ENCODE data around the gene MOV10L1.
"Not testable (repeated sequence)": the region's sequence is repeated elsewhere in the genome, so short reads cannot be mapped to it uniquely, and the experiment has no call there.

MOV10L1 gene

DNA sequence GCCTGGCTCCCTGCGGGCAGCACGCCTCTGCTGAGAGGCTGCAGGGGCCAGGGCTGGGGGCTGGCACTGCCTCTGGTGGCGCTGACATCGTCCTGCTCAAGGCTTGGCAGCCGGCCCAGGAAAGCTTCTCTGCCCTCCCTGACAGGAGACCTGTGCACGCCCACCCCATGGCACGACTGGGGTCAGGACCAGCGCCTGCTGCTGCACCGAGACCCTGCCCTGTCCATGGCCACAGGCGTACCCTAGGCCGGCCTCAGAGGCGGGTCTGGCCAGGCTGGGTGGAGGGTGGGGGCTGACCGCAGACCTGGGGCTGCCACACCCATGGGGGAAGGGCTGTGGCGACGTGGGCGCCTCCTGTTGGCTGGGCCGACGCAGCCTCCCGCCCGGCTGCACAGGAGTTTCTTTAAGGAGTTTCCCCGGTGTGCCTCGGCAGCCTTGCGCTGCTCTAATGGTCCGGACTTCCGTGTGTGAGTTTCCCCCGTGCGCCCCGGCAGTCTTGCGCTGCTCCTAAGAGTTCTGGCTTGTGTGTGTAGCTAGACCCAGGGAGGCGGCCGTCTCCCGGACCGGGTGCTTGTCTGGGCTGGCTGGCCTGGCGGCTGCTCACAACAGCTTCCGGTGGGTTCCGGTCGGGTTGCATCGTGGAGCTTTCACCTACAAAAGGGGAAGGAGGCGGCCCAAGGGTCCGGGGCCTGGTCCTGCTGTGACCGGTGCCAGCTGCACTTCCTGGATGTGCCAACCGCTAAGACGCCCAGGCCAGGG, 100.6 kb downstream of the MOV10L1 start:
- DNase-seq: peak; percentile 53

DNA sequence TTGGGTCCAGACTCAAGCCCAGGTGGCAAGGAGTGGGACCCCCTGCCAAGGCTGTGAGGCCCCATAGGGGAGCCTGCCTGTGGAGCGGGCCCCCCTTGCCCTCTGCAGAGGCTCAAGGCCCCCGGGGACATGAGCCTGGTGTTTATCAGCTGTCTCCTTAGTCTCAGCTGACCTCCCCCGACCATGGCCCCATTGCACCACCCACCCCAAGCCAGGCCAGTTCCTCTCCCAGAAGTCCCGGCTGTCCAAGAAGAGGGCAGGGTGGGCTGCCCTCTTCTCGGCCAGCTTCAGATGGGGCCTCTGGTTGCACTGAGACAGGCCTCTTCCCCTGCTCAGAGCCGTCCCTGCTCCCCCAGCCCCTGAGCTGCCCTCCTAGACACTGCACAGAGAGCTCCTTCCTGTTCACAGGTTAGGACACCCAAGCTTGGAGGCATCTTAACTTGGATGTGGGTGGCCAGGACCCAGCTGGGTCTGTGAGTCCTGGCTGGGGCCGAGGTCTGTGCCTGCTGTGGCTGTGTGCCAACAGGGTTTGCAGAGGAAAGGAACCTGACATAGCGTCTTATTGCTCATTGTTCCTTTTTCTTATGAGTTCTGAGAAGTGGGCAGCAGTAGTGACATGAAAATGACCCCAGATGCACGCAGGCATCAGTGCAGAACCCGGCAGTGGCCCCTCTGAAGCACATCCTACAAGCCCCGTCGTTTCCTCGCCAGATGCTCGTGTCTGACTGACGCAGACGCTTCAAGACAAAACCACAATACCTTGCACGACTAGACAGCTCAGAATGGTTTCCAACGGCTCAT, 101.3 kb downstream of the MOV10L1 start:
- peak; percentile 52 for DNase-seq

- DNase-seq: no peak
Observed at GRCh38 chr22:50192436-50193204, 102.8 kb downstream of the MOV10L1 start.

DNA sequence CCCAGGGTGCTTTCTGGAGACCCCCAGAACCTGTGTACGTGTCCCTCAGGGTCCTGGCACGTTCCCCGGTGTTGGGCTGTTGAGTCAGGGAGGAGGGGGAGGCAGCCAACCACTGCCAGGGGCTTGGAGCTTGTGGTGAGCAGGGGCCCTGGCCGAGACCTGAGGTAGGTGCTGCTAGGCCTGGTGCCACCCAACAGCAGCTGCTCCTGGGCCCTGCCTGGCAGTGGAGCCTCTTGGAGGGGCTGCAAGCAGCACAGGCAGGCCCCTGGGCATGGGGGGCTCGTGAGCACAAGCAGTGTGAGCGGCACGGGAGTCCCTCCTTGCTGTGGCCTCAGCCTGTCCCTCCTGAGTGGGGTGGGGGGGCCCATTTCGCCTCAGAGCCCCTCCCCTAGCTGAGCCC, 103.8 kb downstream of the MOV10L1 start:
- DNase-seq: no peak

GRCh38 chr22:50194037-50194805, 104.4 kb downstream of the MOV10L1 start:
- DNase-seq: no peak

GRCh38 chr22:50196256-50196655, 106.5 kb downstream of the MOV10L1 start:
- DNase-seq: no peak

GRCh38 chr22:50197000-50197800, 107.4 kb downstream of the MOV10L1 start:
- DNase-seq: no peak

DNA sequence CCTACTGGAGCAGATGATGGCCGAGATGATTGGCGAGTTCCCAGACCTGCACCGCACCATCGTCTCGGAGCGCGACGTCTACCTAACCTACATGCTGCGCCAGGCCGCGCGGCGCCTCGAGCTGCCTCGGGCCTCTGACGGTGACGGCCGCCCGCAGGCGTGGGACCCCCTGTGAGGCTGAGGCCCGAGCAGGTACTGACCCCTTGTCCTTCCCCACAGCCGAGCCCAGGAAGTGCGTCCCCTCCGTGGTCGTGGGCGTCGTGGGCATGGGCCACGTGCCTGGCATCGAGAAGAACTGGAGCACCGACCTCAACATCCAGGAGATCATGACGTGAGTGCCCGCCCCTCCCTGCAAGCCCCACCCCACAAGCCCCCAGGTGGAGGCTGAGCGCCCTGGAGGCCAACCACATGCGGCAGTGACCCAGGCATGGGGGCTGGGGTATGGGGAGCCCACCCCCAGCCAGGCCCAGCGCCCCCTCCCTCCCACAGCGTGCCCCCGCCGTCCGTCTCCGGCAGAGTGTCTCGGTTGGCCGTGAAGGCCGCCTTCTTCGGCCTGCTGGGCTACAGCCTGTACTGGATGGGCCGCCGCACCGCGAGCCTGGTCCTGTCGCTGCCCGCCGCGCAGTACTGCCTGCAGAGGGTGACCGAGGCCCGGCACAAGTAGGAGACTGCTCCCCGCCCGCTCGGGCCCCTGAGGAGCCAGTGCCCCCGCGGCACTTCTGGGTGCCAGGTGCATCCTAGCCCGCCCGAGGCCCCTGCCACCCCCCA, 108.2 kb downstream of the MOV10L1 start:
- DNase-seq: no peak

GRCh38 chr22:50198624-50199017, 108.8 kb downstream of the MOV10L1 start:
- DNase-seq: no peak

DNA sequence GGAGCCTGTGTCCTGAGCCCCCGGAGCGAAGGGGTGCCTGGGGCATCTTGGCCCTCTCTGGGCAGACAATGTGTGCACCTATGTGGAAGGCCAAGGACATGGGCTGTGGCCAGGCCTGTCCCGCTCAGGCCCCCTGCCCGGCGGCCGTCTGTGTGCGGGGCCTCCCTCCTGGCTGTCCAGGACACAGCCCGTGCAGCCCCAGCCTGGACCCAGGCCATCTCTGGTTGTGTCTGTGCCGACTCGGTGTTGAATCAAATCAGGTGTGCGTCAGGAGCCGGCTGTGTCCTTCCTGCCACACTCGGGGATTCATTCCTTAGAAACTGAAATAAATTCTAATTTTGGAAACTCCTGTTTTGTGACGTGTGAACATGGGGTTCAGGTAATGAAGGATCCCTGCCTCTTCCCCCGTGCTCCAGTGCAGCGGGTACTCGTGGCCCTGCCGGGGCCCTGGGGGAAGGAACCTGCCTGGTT, 109.5 kb downstream of the MOV10L1 start:
- no peak for DNase-seq

DNA sequence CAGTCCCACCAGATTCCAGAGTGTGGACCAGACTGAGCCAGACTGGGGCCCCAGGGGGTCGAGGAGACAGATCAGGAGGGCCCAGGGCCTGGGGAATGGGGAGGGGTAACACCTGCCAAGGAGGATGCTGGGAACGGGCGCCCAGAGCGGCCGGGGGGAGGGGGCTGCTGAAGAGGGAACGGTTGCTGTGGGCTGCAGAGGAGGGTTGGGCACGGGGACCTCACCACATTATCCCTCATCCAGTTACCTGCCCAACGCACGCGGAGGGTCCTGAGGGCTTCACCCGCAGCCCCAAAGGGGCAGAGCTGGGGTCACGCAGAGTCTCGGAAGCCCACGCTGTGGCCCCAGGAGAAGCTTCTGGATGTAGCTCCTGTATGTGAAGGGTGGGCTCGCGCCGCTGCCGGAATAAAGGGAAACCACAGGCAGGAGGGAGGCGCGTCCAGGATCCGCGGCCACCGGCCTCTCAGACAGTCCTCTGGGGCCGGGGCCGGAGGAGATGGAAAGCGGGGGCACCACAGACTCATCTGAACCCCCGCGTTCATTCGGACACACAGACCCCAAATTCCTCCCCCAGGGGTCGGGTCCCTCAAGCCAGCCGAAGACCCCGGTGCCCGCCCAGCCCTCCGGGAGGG, 110.1 kb downstream of the MOV10L1 start:
- no peak for DNase-seq

GRCh38 chr22:50200461-50201190, 110.8 kb downstream of the MOV10L1 start, which contains the start of gene SELENOO:
Gene SELENOO, plus strand, starts transcription at chr22:50201011. Its CDS starts 26 bp downstream, at chr22:50201037.
- peak; percentile 82 for DNase-seq

DNA sequence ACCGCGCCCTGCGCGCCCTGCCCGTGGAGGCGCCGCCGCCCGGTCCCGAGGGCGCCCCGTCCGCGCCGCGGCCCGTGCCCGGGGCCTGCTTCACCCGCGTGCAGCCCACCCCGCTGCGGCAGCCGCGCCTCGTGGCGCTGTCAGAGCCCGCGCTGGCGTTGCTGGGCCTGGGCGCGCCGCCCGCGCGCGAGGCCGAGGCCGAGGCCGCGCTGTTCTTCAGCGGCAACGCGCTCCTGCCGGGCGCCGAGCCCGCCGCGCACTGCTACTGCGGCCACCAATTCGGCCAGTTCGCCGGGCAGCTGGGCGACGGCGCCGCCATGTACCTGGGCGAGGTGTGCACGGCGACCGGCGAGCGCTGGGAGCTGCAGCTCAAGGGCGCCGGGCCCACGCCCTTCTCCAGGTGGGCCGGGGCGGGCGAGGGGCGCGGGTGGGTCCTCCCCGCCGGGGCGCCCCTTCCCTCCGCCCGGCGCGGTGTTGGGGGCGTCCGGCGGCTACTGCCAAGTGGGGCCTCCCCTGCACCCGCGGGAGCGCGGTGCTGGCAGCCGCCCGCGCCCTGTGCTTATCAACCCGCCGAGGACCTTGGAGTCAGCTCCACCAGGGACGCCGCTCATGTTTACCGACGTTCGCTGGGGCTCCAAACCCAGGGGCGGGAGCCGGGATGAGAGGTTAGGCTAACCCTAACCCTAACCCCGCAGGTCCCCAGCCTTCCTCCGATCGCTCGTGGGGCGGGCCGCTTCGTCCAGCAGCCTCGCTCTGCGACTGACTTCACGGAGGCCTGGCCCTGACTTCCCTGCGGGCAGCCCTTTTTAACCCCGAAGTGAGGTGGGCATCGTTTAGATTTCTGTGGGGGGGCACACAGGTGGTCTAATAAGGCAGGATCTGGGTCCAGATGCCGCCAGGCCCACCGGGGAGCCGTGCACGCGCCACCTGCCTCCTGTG, 111.7 kb downstream of the MOV10L1 start:
- no peak for DNase-seq

GRCh38 chr22:50202130-50202666, 112.4 kb downstream of the MOV10L1 start:
- no peak for DNase-seq

GRCh38 chr22:50203288-50203687, 113.5 kb downstream of the MOV10L1 start:
- no peak for DNase-seq

- DNase-seq: no peak
Observed at GRCh38 chr22:50204571-50204970, 114.8 kb downstream of the MOV10L1 start.

GRCh38 chr22:50204998-50205397, 115.2 kb downstream of the MOV10L1 start:
- not testable (repeated sequence) for DNase-seq
